Nephron (organoid): ENCODE measurements around the gene ME1.

Source experiments
- H3K27ac Mint-ChIP-seq, 3 experiments: 2 replicates each; pipeline ENCODE4 v1.8.0; 2020; ENCODE audit warnings: mixed read lengths in 3 of 3, mild to moderate bottlenecking in 2 of 3, moderate library complexity in 1 of 3
- H3K27me3 Mint-ChIP-seq: 2 replicates; pipeline ENCODE4 v1.8.0; 2021; ENCODE audit warnings: low read depth, mild to moderate bottlenecking, moderate library complexity, mixed read lengths
- H3K36me3 Mint-ChIP-seq: 2 replicates; pipeline ENCODE4 v1.8.0; 2020; ENCODE audit warnings: low read depth, mixed read lengths
- H3K4me1 Mint-ChIP-seq: 2 replicates; pipeline ENCODE4 v1.8.0; 2020; ENCODE audit warnings: mixed read lengths
- H3K4me3 Mint-ChIP-seq, 3 experiments: 2 replicates each; pipeline ENCODE4 v1.8.0; 2020; ENCODE audit warnings: mild to moderate bottlenecking in 3 of 3, mixed read lengths in 3 of 3, moderate library complexity in 2 of 3
- H3K9me3 Mint-ChIP-seq: 2 replicates; pipeline ENCODE4 v1.8.0; 2020; ENCODE audit warnings: mixed read lengths
- TF ChIP-seq, protein P1 (sequence below), 3 experiments: fragments of 200-600 bp; sonication (generic); IDR thresholded peaks; one replicate each; pipeline ENCODE4 v1.5.0; 2021; ENCODE audit warnings: antibody characterized with exemption in 3 of 3; ENCODE audit not compliant: unreplicated experiment in 3 of 3

The ME1 gene

DNA sequence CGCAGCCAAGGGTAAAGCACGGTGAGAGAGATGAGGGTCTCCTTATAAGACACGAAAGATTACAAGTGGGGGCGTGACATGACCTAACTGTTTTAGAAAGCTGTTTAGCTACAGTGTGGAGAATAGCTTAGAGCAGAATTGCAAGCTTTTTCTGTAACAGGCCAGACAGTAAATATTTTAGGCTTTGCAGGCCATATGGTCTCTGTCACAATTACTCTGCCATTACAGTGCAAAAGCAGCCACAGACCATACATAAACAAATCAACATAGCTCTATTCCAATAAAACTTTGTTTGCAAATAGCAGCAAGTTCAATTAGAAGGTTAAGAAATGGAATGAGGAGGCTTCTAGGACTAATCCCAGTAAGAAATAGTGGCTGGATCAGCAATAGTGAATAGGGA is 254.6 kb downstream of the ME1 start:
- H3K27ac Mint-ChIP-seq, result peak overlapping the region; percentile 48 to 95 (median 69)
- no peaks in the 10 kb centered on the region for H3K27me3 Mint-ChIP-seq
- peaks cover 61% of the 10 kb centered on the region for H3K36me3 Mint-ChIP-seq
- H3K9me3 Mint-ChIP-seq, result no peaks in the 10 kb centered on the region
- peak overlapping the region in 1 of 3 experiments; percentile 8 for H3K4me3 Mint-ChIP-seq
- TF ChIP-seq, protein P1, sequence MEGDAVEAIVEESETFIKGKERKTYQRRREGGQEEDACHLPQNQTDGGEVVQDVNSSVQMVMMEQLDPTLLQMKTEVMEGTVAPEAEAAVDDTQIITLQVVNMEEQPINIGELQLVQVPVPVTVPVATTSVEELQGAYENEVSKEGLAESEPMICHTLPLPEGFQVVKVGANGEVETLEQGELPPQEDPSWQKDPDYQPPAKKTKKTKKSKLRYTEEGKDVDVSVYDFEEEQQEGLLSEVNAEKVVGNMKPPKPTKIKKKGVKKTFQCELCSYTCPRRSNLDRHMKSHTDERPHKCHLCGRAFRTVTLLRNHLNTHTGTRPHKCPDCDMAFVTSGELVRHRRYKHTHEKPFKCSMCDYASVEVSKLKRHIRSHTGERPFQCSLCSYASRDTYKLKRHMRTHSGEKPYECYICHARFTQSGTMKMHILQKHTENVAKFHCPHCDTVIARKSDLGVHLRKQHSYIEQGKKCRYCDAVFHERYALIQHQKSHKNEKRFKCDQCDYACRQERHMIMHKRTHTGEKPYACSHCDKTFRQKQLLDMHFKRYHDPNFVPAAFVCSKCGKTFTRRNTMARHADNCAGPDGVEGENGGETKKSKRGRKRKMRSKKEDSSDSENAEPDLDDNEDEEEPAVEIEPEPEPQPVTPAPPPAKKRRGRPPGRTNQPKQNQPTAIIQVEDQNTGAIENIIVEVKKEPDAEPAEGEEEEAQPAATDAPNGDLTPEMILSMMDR (IDR thresholded peaks at IDR 0.05; ENCODE audit: unreplicated experiment in 3 of 3), result no peak
- H3K4me1 Mint-ChIP-seq, result peaks cover 5% of the 10 kb centered on the region

DNA sequence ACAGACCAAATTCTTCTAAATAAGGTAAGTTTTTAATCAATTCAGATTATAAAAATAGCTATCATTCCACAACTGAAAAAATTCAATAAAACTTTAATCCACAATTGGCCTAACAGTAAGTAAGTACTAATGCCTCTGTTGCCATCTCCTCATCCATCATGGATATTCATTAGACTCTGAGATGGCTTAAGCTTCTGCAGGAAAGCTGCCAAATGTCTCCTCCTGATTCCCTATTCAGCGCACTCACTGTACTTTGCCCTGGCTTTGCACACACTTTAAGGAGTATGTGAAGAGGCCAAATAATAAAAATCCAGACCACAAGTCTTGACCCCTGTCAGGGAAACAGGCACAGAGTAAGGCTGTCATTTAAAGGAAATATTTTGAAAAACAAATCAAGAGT is 261.3 kb downstream of the ME1 start:
- Mint-ChIP-seq H3K4me3 (no peak overlapping the region), H3K9me3 (no peaks in the 10 kb centered on the region)

DNA sequence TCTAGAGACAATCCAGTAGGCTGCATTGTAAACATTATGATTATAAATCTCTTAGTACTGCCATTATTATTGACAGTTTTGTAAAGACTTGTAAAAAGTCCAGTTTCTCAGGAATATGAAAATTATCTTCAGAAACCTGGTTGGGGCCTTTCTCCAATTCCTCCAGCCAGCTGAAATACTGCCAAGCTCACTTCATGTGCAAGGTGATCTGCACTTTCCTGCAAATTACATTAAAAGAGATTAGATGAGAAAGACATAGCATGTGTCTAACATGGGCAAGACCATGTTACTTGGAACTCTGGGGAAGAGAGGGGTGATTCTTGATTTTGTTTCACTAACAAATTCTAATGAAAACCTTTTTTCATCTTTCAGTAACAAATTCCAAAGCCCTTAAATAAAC is 261.7 kb downstream of the ME1 start:
- Mint-ChIP-seq H3K9me3 (no peaks in the 10 kb centered on the region), H3K36me3 (peaks cover 69% of the 10 kb centered on the region), H3K27me3 (no peaks in the 10 kb centered on the region), H3K4me3 (no peak overlapping the region), H3K4me1 (no peaks in the 10 kb centered on the region), H3K27ac (peak overlapping the region in 1 of 3 experiments; percentile 61)
- TF ChIP-seq, protein P1 (IDR thresholded peaks at IDR 0.05; ENCODE audit: unreplicated experiment in 3 of 3), result no peak

More for the DNA sequence above, 261.3 kb downstream of the ME1 start:
- Mint-ChIP-seq H3K36me3 (peaks cover 69% of the 10 kb centered on the region), H3K27me3 (no peaks in the 10 kb centered on the region), H3K27ac (peak overlapping the region; percentile 49 to 61 (median 58)), H3K4me1 (no peaks in the 10 kb centered on the region)
- TF ChIP-seq, protein P1 (IDR thresholded peaks at IDR 0.05; ENCODE audit: unreplicated experiment in 3 of 3), result no peak

DNA sequence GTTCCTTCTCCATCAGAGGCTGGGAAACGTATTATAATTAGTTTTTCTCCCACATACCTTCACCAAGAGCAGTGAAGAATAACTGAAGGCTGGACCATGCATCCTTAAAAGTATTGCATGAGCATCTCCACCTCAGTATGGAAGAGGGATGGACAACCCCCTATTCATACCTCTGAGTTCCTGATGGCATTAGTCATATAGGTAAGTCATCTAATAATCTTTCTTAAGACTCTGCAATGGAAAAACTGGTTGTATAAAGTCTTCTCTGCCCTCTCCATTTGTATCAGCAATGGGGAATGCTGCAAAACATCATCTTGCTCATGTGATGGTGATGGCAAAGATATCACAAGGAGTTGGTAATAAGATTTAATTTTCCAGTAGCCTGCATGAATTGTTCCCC is 262.3 kb downstream of the ME1 start:
- peaks cover 71% of the 10 kb centered on the region for H3K36me3 Mint-ChIP-seq
- no peak overlapping the region for H3K27ac Mint-ChIP-seq
- no peaks in the 10 kb centered on the region for H3K4me1 Mint-ChIP-seq
- no peaks in the 10 kb centered on the region for H3K9me3 Mint-ChIP-seq
- no peaks in the 10 kb centered on the region for H3K27me3 Mint-ChIP-seq
- TF ChIP-seq, protein P1 (IDR thresholded peaks at IDR 0.05; ENCODE audit: unreplicated experiment in 3 of 3), result no peak
- no peak overlapping the region for H3K4me3 Mint-ChIP-seq

DNA sequence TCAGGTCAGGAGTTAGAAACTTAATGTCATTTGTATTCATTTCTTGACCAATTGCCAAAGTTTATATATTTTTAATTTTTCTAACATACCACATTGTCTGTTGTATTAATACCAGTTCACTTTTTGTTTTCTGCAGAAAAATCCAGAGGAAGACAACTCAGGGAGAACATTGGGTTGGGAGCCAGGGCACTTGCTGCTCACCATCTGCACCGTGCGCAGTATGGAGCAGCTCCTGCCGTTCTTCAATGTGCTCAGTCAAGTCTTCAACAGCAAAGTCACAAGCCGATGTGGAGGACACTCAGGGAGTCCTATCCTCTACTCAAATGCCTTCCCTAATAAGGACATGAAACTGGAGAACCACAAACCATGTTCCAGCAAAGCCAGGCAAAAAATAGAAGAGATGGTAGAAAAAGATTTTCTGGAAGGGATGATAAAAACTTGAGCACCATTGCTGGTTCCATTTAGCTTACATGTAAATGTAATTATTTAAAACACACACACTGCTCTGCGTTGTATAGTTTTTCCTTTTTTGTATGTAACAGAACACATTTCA is 263.0 kb downstream of the ME1 start:
- Mint-ChIP-seq H3K4me1 (no peaks in the 10 kb centered on the region), H3K27ac (no peak overlapping the region), H3K9me3 (no peaks in the 10 kb centered on the region), H3K36me3 (peaks cover 64% of the 10 kb centered on the region), H3K27me3 (no peaks in the 10 kb centered on the region), H3K4me3 (no peak overlapping the region)
- TF ChIP-seq, protein P1 (IDR thresholded peaks at IDR 0.05; ENCODE audit: unreplicated experiment in 3 of 3), result no peak
